HG03442 (cell line): ENCODE results near the gene RAP2A.

Experiments used
- ATAC-seq: cut with Tn5 transposase; IDR thresholded peaks from one replicate; pipeline ENCODE4 v1.9.1; 2021; ENCODE audit warnings: mild to moderate bottlenecking, moderate library complexity; ENCODE audit not compliant: unreplicated experiment

The RAP2A gene

DNA sequence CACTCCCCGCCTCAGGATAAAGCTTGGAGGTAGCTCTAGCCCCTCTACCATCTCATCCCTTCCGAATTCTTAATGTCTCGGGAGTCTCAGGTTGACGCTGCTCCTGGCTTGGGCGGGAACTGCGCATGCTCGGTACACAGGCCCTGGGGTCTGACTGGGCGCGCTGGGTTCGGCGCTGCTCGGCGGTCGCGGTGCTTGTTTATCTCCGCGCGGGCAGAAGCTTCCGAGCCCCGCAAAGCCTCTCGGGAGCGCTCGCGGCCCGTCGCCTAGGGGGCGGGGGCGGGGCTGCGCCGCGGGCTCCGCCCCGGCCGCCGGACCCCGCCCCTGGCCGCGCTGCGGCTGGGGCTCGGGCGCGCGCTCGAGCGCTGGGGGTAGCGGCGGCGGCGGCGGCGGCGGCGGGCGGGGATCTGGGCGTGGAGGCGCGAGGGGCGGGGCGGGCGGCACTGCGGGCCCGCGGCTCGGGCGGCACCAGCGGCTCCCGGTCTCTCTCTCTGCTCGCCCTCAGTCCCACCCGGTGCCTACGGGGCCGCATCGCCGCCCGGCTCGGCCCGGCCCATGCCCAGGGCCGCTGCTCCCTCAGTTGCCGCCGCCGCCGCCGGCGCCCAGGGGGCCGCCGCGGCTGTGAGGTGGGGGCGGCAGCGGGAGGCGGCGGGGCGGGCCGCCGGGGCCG is at the start of gene RAP2A:
Gene RAP2A (plus strand): TSS at position 443 of the 670 bp plus-strand sequence. CDS start 302 bp downstream, outside the sequence.
- peak; percentile 39 for ATAC-seq

DNA sequence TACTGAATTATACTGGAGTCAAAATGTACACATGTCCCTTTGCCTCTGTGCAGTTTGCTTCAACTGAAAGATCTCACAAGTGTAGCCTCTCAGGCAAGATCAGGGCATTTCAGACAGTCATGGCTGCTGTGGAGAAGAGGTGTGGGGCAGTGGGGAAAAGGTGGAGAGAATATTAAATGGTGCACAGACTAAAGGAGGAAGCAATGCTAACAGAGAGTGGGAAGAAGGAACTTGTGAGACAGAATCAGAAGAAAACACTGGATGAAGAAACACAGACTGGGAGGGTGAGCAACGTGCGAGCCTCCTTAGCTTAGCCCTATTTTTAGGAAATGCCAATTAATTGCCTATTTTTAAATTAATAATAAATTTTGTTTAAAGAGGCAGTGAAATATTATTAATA is 49.6 kb upstream of the RAP2A start:
- ATAC-seq, result no peak

DNA sequence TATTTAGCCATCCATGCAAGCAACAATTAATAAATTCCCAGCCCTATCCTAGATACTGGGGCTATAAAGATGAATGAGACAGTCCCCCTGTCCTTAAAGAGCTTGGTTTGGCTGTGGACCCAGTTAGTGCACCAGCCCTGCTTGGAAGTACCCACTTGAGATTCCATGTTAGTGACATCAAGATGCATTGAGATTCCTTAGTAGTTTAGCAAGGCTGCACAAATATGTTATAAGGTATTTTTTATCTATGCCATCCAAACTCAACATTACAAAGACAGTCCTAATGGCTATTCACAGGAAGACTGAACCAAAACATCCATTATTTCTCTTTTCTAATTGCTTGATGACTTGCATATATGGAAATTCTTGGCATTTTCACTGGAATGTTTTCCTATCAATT is 48.8 kb upstream of the RAP2A start:
- ATAC-seq, result no peak

DNA sequence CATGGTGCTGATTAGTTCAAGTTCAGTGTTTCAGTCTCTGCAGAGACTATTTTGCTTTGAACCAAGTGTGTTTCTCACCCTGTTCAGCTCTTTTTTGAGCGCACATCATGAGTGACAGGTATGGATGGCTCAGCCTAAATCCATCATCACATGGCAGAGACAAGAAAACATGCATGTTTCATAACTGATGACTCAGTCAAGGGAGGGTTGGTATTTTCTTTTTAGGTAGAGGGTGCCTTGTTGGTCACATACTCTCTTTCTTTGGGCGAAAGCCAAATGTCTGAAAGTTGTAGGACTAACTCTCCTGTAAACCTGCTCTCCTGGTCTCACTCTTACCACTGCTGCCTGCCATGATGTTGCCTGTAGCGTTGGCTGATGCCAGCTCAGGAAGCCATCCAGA is 48.1 kb upstream of the RAP2A start:
- no peak for ATAC-seq

DNA sequence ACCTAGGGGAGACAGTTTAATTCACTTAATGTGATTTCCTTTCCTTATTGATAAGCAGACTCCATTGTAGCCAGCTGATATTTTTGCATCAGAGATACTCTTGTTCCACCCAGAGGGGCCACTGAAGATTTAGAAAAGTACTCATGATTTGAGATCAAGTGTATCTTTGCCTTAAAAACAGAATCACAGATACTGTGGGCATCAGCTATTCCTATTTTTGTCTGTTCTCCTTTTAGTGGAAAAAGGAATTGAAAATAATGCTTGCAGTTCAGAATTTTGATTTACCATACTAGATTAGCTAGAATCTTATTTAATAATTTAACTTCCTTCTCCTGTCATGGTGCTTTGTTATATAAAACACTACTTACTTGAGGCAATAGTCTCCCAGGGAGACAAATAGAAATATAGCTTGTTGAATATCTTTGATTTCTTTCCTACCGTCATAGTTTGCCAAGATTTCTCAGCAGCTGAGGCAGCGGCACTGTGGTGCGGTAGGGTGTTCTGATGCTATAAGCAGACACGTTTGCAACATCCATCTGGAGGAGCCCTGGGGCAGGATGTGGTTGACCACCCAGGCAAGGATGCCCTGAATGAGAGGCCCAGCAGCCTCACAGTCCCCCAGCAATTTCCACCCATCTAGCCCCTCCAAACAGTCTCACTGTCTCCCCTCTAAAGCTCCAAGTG is 47.0 kb upstream of the RAP2A start:
- no peak for ATAC-seq

DNA sequence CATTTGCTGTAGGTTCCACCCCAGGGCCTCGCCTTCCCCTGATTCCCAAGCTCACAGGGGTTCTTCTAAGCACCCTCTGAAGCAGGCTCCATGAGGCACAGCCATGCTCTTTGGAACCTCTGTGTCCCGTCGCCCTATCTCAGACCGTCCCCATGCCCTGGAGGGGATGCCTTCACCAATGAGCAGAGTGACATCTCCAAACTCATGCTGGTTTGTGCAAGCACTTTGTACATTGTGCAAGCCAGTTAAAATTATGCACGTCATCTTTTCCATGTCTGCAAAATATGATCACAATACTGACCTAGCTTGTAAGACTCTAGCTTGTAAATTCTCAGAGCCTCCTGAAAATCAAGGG is 46.5 kb upstream of the RAP2A start:
- ATAC-seq, result no peak

DNA sequence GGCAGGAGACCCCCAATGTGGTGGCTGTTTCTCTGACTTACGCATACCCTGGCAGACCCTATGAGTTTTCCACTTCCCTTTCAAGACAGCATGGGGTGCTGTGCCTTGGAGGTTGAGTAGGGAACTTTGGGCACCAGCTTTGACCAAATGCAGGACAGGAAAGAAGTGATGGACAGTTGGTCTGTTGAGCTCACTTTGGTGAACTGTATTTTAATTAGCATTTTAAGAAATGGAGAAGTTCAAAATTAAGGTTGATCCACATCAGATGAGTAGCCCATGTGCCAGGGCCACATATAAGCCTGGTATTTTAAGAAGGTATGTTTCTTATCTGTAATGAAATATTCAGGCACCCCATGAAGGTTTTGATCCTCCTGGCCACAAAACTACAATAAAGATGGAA is 46.1 kb upstream of the RAP2A start:
- ATAC-seq, result no peak

DNA sequence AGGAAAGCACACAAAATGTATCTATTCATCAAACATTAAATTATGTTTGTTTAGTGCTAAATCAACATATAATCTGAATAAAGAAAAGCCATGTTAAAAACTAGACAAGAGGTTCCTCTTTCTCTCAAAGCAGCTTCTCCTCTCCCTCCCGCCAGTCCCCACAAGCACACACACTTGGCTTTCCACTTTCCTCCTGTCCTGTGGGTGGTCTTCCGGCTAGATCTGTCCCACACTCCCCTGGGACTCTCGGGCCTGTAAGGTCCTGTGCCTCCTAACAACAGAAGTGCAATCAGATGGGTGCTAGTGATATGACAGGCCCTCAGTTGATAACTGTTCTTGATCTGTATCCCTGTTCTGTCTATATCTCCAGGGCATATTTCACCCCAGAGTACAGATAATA is 45.6 kb upstream of the RAP2A start:
- ATAC-seq, result peak; percentile 61

DNA sequence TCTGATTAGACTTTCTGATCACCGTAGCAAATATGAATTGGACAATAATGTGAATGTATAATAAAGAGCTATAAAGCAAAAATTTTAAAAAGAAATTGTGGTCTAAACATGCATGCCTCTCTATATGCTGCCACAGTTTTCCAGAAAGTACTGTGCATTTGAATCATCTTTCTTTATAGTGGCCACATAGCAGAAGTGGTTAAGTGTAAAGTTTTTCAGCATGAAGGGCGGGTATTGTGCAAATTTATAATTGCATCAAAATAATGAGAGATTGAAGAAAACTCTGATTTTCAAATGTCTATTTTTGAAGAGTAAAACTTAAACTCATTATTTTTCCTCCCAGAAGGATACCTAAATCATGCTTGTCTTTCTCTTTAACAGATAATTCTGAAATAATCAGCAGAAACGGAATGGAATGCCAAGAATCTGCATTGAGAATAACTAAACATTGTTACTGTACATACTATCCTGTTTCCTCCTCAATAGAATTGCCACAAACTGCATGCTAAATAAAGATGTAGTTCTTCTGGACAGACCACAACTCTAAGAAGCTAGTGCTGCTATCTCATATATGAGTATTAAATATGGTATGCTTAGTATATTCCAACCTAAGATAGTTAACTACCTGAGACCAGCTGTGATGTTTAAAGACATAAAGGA is 42.9 kb upstream of the RAP2A start:
- no peak for ATAC-seq

DNA sequence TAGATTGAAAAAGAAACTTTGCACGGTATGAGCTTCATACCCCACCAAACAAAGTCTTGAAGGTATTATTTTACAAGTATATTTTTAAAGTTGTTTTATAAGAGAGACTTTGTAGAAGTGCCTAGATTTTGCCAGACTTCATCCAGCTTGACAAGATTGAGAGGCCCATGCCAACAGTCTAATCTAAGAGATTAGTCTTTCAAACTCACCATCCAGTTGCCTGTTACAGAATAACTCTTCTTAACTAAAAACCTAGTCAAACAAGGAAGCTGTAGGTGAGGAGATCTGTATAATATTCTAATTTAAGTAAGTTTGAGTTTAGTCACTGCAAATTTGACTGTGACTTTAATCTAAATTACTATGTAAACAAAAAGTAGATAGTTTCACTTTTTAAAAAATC is 41.9 kb upstream of the RAP2A start:
- ATAC-seq, result no peak

DNA sequence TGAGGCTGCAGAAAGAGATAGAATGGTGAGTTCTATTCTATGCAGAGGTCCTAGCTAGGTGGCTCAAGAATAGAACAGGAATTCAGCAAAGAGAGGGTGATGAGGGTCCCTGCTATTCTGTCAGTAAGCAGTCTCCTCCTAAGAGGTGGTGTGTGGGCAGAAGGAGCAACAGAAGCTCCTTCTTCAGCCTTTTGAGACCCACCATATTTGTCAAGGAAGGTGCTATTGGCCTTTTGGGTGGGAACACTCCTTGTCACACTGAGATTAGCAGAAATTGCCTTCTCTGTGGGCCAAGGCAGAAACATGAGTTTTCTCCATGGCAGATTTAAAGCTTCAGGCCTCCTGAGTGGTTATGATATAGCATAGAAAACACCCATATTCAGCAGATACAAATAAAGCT is 39.4 kb upstream of the RAP2A start:
- no peak for ATAC-seq

DNA sequence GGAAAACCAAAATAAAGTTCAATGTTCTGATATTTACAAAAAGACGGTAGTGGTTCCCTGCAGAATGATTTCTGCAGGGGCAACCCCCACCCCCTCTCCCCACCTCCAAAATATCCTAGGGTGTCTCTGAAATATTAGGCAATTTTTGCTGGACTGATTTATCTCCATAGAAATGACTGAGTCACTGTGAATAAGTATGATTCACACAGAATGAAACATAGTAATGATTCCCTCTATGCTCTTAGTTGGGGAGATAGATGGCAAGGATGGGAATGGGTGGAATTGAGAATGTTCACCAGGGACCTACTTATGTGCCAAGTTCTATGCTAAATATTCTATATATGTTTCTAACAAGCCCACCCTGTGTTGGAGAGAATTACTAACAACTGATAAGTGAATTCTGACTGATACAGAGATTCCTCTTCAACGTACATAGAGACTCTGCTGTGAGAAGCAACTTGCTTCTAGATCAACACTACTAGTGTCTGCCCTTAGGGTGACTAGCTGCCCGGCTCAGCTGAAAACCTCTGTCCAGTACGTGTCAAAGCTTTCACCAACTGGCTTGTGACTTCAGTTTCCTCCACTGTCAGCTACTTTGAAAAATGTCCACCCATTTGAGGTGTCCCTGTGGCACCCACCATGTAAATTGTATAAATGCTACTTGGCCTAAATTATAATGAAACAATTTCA is 38.4 kb upstream of the RAP2A start:
- no peak for ATAC-seq

DNA sequence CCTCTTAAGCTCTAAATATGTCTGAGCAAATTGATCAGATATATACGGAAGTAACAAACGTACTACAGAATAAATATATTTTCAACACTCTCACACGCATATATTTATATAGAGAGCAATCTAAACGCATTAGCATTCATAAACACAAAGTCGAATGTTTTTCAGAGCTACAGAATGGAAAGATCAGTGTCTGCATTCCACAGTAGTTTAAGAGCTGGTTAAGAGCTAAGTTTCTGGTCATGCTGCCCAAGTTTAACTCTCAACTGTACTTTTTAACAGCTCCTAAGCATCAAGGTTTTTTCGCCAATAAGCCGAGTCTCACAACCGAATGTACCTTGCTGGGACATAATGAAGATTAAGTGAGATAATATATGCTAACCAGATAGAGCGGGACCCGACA is 36.7 kb upstream of the RAP2A start:
- ATAC-seq, result no peak

DNA sequence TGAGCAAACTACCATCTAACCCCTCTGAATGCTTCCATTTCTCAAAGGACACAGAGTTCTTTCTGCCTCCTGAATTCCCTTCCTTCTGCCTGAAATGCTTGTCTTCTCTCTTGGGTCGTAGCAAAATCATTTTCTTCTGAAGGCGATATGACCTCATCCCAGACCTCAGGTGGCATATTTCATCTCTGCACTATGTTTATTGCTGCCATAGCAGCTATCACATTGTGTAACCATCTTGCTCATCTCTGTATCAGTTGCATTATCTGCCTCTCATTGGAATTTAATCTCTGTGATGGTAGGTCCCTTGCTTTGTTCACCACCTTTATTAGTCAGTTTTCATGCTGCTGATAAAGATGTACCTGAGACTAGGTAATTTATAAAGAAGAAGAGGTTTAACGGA is 32.5 kb upstream of the RAP2A start:
- no peak for ATAC-seq

DNA sequence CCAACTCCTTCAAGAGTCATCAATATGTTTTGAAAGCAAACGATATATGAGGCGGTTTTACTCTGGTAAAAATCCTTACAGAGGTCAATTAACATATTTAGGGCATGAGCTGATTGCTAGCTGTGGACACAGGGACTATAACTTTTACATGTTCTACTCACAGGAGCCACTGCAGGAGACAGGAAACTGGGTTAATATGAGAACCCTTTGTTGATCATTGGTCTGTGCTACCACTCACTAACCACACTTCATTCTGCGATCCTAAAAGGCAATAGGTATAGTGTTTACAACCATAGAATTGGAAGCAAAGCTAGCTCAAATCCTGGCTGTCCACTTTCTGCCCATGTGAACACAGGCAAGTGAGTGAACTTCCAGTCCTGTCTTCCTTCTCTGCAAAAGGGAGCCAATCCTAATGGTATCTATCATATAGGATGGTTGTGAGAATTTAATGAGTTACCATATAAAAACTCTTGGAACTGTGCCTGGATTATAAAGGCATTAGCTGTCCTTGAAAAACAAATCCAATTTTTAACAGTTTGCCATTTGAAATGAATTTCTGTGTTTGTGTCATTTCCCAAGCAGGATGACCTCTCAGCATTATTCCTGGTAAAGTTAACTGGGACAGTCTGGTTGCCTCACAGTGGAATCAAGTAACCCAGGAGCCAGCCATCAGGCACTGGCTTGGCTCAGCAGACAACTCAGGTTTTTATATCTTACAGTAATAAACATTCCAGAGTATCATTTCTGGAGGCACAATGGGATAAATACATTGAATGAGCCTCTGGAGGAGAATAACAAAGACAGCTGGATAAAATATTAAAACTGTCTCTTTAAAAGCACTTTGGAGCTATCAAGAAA is 29.8 kb upstream of the RAP2A start:
- no peak for ATAC-seq

DNA sequence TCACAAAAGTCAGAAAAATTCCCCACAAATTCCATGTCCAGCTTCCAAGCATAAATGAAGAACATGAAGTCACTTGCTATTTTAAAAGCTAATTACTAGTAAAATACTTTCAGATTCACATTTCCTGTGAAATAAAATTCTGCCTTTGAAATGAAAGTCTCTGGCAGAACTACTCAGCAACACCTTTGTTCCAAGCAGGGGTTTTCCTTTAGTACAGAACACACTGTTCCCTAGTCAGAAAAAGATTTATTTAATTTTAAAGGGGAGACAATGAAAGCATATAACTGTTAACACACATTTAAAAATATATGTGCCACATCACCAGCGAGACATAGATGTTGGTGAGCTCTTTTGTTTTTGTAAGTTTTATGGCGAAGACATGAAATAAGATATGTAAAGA is 26.4 kb upstream of the RAP2A start:
- no peak for ATAC-seq

DNA sequence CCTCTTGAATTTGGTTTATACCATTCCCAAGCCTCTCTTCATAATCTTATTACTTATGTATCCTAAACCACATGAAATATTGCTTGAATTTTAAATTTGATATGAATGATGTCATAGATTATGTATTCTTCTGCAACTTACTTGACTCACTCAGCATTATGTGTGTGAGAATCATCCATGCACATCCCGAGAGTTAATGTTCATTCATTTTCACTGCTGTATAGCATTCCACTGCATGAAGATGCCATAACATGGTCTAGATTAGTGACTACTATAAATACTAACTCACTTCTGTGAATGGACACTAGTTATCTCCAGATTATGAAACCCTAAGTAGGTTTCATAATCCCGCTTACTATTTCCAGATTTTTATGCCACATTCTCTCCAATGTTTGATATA is 25.0 kb upstream of the RAP2A start:
- ATAC-seq, result no peak

DNA sequence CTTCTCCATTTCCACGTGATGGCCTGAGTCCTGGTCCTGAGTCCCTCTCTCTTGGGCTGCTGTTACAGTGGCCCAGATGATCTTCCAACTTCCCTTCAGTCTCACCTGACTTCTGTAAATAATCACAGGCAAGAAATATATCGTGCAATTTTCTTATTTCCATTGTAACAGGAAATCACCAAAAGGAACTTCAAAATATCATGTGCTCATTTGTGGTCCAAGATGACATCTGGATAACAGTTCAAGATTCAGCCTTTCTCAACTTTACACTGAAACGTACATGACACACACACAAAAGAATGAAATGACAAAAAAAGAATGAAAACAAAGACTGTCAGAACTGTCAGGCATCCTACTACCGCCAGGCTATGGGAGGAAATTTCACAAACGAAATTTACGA is 22.0 kb upstream of the RAP2A start:
- no peak for ATAC-seq

DNA sequence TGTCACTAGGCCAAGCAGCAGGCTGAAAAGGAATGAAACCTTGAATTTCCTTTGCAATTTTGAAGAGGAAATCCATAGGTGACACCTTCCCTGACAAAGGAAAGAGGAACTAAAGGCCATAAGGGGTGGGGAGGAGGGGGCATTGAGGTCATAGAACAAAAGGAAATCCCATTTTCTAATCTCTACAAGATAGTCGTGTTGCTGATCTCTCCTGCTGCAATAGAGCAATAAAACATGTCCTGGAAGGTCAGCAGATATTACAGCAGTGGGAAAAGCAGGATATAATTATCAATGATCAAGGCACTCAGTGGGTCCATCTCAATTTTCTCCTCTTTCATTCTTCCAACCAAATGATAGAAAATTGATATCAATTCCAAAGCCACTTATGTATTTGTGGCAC is 20.3 kb upstream of the RAP2A start:
- no peak for ATAC-seq

DNA sequence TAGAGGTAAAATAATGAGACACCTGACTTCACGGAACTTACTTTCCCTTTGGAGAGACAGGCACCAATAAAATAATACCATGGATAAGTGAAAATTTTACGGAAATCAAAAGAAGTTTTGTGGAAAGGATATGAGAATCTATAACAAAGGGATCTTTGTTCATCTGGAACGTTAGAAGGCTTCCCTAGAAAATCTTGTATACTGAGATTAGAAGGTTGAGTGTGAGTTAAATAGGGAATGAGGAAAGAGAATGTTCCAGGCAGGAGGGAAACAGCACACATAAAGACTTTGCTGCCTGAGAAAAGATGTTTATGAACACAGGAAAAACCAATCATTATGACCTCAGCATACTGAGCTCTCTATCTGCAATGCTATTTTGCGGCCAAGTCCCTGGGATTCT is 19.6 kb upstream of the RAP2A start:
- ATAC-seq, result no peak

DNA sequence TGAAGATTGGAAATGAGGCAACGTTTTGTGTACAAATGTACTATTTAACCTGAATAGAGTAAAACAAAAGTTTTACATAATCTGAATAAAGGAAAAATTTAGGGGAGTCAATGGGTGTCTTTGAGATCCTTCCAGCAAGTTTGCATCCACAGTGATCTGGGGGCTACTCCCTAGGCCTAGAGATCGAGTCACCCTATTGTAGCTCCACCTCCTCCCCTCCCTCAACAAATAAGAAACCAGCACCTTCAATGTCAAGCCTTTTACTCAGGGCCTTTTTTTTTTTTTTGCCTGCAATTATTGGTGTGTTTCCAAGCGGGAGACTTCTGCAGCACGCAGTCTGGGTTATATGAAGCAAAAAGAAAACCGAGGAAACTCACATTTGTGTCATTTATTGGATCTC is 16.3 kb upstream of the RAP2A start:
- no peak for ATAC-seq
